Lower leg skin (tissue), 3 donors: ENCODE measurements around the gene FIBCD1.

Source experiments
- POLR2A ChIP-seq, 2 donors: fragments of 450-650 bp; IDR thresholded peaks; one replicate each; pipeline ENCODE4 v1.6.1; 2016 to 2017; ENCODE audit warnings: antibody characterized with exemption in 2 of 2, mild to moderate bottlenecking in 1 of 2, moderate library complexity in 1 of 2
- TF ChIP-seq, protein P1 (sequence below), 3 donors: fragments of 450-650 bp; IDR thresholded peaks; one replicate each; pipeline ENCODE4 v1.5.1; 2016; ENCODE audit warnings: antibody characterized with exemption in 3 of 3, mild to moderate bottlenecking in 3 of 3, moderate library complexity in 2 of 3

DNA sequence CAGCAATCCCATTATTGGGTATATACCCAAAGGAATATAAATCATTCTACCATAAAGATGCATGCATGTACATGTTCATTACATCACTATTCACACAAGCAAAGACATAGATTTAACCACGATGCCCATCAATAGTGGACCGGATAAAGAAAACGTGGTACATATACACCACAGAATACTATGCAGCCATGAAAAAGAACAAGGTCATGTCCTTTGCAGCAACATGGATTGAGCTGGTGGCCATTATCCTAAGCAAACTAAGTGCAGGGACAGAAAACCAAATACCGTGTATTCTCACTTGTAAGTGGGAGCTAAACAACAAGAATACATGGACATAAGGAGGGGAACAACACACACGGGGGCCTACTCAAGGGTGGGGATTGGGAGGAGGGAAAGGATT, 36.1 kb upstream of the FIBCD1 start:
- TF ChIP-seq, protein P1, sequence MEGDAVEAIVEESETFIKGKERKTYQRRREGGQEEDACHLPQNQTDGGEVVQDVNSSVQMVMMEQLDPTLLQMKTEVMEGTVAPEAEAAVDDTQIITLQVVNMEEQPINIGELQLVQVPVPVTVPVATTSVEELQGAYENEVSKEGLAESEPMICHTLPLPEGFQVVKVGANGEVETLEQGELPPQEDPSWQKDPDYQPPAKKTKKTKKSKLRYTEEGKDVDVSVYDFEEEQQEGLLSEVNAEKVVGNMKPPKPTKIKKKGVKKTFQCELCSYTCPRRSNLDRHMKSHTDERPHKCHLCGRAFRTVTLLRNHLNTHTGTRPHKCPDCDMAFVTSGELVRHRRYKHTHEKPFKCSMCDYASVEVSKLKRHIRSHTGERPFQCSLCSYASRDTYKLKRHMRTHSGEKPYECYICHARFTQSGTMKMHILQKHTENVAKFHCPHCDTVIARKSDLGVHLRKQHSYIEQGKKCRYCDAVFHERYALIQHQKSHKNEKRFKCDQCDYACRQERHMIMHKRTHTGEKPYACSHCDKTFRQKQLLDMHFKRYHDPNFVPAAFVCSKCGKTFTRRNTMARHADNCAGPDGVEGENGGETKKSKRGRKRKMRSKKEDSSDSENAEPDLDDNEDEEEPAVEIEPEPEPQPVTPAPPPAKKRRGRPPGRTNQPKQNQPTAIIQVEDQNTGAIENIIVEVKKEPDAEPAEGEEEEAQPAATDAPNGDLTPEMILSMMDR (IDR thresholded peaks at IDR 0.05), result no peak
- no peak for TF ChIP-seq POLR2A (IDR thresholded peaks at IDR 0.05)
